HepG2 (cell line): ENCODE results near the gene SPRR3. TPM values are rescaled to one million over a fixed set of nuclear protein-coding genes. Genes with fewer than 3 reads are reported as not detected.

Experiments
- ATAC-seq: fragments of 200-7000 bp; cut with Tn5 transposase; 3 replicates; pipeline ENCODE4 v1.9.1; 2020; ENCODE audit warnings: mild to moderate bottlenecking, moderate library complexity
- BruUV-seq: library from RNA; stranded (reverse); fragments of 400-500 nt; replicated peaks from 2 replicates; lab custom pipeline; 2021; lab: Mats Ljungman, UMichigan
- CTCF ChIA-PET: fragments of 300-600 bp; formaldehyde crosslinking; extraction: SDS; loops from one replicate; lab custom pipeline; 2021; ENCODE audit warnings: low total read pairs, inconsistent platforms, low intra/inter-chr PET ratio; lab: Yijun Ruan, JAX
- POLR2A ChIA-PET: fragments of 350-600 bp; sonication (Branson Sonifier 250); formaldehyde crosslinking; loops from one replicate; lab custom pipeline; 2020; ENCODE audit warnings: antibody characterized with exemption, inconsistent platforms; lab: Yijun Ruan, JAX
- DNase-seq: peaks from one replicate; pipeline ENCODE4 v3.0.0-alpha.2; 2015; ENCODE audit warnings: low spot score
- FAIRE-seq: peaks from 3 replicates; lab custom pipeline; 2011; peaks lifted over from hg19 to GRCh38; lab: Jason Lieb, UNC
- H2AFZ ChIP-seq: one replicate; pipeline ENCODE4 v1.6.1; 2011; ENCODE audit warnings: low read length, inconsistent platforms
- H3K27ac ChIP-seq: fragments of 300-600 bp; 3 replicates; pipeline ENCODE4 v1.8.0; 2011; ENCODE audit warnings: mixed run types, mild to moderate bottlenecking, mixed read lengths, low read length, inconsistent platforms; ENCODE audit not compliant: insufficient read depth; ENCODE audit errors: extremely low read length
- H3K27me3 ChIP-seq, 2 experiments: fragments of 200-600 bp in 1 of 2; 2 replicates in 1 of 2; 3 replicates in 1 of 2; pipeline versions ENCODE4 v1.6.0 to v1.8.0; 2011; ENCODE audit warnings: low read length in 2 of 2, mild to moderate bottlenecking in 2 of 2, moderate library complexity in 2 of 2, inconsistent platforms in 1 of 2; ENCODE audit not compliant: insufficient read depth in 2 of 2, control insufficient read depth in 1 of 2
- H3K36me3 ChIP-seq, 2 experiments: fragments of 200-600 bp in 1 of 2; replicated peaks in 1 of 2; 2 replicates in 1 of 2; 3 replicates in 1 of 2; pipeline versions ENCODE4 v1.5.1 to v1.8.0; 2011; ENCODE audit warnings: low read length in 2 of 2, inconsistent platforms in 1 of 2; ENCODE audit not compliant: insufficient read depth in 2 of 2, control insufficient read depth in 1 of 2
- H3K4me1 ChIP-seq: 2 replicates; pipeline ENCODE4 v1.5.1; 2012; ENCODE audit warnings: low read length, inconsistent platforms; ENCODE audit not compliant: insufficient read depth
- H3K4me2 ChIP-seq: 2 replicates; pipeline ENCODE4 v1.6.0; 2011; ENCODE audit warnings: low read depth, low read length, inconsistent platforms
- H3K4me3 ChIP-seq, 3 experiments: fragments of 200-600 bp in 1 of 3; sonication (generic), shearing (Covaris generic) in 1 of 3; replicated peaks in 1 of 3; 2 replicates each; pipeline ENCODE4 v1.5.1; 2011 to 2016; ENCODE audit warnings: low read length in 3 of 3, inconsistent platforms in 2 of 3, low read depth in 2 of 3, mild to moderate bottlenecking in 2 of 3, control low read depth in 1 of 3, mixed read lengths in 1 of 3; ENCODE audit not compliant: insufficient read depth in 1 of 3
- H3K79me2 ChIP-seq: one replicate; pipeline ENCODE4 v1.6.1; 2011; ENCODE audit warnings: low read length, inconsistent platforms; ENCODE audit not compliant: insufficient read depth
- H3K9ac ChIP-seq: 2 replicates; pipeline ENCODE4 v1.6.0; 2011; ENCODE audit warnings: mild to moderate bottlenecking, low read depth, low read length, inconsistent platforms; ENCODE audit not compliant: insufficient read depth
- H3K9me3 ChIP-seq: 2 replicates; pipeline ENCODE4 v1.5.1; 2012; ENCODE audit warnings: mild to moderate bottlenecking, low read length
- H4K20me1 ChIP-seq: 2 replicates; pipeline ENCODE4 v1.6.0; 2011; ENCODE audit warnings: inconsistent platforms, mild to moderate bottlenecking, low read length, moderate library complexity; ENCODE audit not compliant: insufficient read depth
- FOSL2 ChIP-seq: sonication (generic); formaldehyde crosslinking; IDR thresholded peaks from 2 replicates; pipeline ENCODE4 v1.4.0; 2020; ENCODE audit warnings: missing genetic modification reagents
- HNRNPL ChIP-seq: fragments of 200-400 bp; formaldehyde crosslinking; IDR thresholded peaks from 2 replicates; pipeline ENCODE4 v1.6.1; 2017; ENCODE audit warnings: mild to moderate bottlenecking, low read depth, low read length
- NCOR1 ChIP-seq: fragments of 200-600 bp; sonication (generic); IDR thresholded peaks from 2 replicates; pipeline ENCODE4 v1.7.0; 2017; ENCODE audit warnings: antibody characterized with exemption, low read length, borderline replicate concordance
- SOX13 ChIP-seq, 3 experiments: fragments of 450-650 bp in 1 of 3; sonication (generic) in 1 of 3; formaldehyde crosslinking in 1 of 3; IDR thresholded peaks in 2 of 3; conservative IDR thresholded peaks in 1 of 3; 2 replicates each; pipeline versions ENCODE4 v1.5.0 to v1.6.1; 2016 to 2020; ENCODE audit warnings: antibody characterized with exemption in 1 of 3, mild to moderate bottlenecking in 1 of 3, missing compliant biosample characterization in 1 of 3, missing genetic modification reagents in 1 of 3, moderate library complexity in 1 of 3
- SUZ12 ChIP-seq: fragments of 150-350 bp; IDR thresholded peaks from 2 replicates; pipeline ENCODE4 v1.6.1; 2014; ENCODE audit warnings: low read depth, low read length
- TBP ChIP-seq: sonication (generic); formaldehyde crosslinking; IDR thresholded peaks from 2 replicates; pipeline ENCODE4 v1.5.0; 2020; ENCODE audit warnings: missing genetic modification reagents
- WIZ ChIP-seq: sonication (generic); formaldehyde crosslinking; IDR thresholded peaks from 2 replicates; pipeline ENCODE4 v1.5.1; 2020; ENCODE audit warnings: mild to moderate bottlenecking, missing genetic modification reagents
- ZBTB7B ChIP-seq: sonication (generic); formaldehyde crosslinking; IDR thresholded peaks from 2 replicates; pipeline ENCODE4 v1.4.0; 2020; ENCODE audit warnings: missing genetic modification reagents
- ZFP36 ChIP-seq: fragments of 150-350 bp; IDR thresholded peaks from 2 replicates; pipeline ENCODE4 v1.6.1; 2018; ENCODE audit warnings: borderline replicate concordance, low read length, low read depth; ENCODE audit not compliant: partially characterized antibody
- ZFP36L1 ChIP-seq: sonication (generic); formaldehyde crosslinking; IDR thresholded peaks from 2 replicates; pipeline ENCODE4 v1.8.0; 2022; ENCODE audit warnings: mild to moderate bottlenecking, missing genetic modification reagents, moderate library complexity
- ZKSCAN8 ChIP-seq: IDR thresholded peaks from 2 replicates; pipeline ENCODE4 v1.6.1; 2016; ENCODE audit warnings: borderline replicate concordance, missing genetic modification reagents, missing compliant biosample characterization
- ZNF550 ChIP-seq: sonication (generic); formaldehyde crosslinking; IDR thresholded peaks from 2 replicates; pipeline ENCODE4 v1.4.0; 2020; ENCODE audit warnings: mild to moderate bottlenecking, missing genetic modification reagents, borderline replicate concordance
- ZNF552 ChIP-seq: sonication (generic); formaldehyde crosslinking; IDR thresholded peaks from 2 replicates; pipeline ENCODE4 v1.9.0; 2022; ENCODE audit warnings: missing genetic modification reagents, mild to moderate bottlenecking, borderline replicate concordance
- ZNF605 ChIP-seq: sonication (generic); formaldehyde crosslinking; IDR thresholded peaks from 2 replicates; pipeline ENCODE4 v1.8.0; 2022; ENCODE audit warnings: mild to moderate bottlenecking, missing genetic modification reagents
- ZNF720 ChIP-seq: sonication (generic); formaldehyde crosslinking; IDR thresholded peaks from 2 replicates; pipeline ENCODE4 v1.4.0; 2020; ENCODE audit warnings: missing genetic modification reagents
- ZNF878 ChIP-seq: sonication (generic); formaldehyde crosslinking; IDR thresholded peaks from 2 replicates; pipeline ENCODE4 v1.8.1; 2023; ENCODE audit warnings: mild to moderate bottlenecking, missing genetic modification reagents, moderate library complexity
- WGBS: methylation state at CpG from one replicate; pipeline ENCODE4 v1.1.6; 2017; ENCODE audit warnings: low lambda C conversion rate; 5-methylcytosine and 5-hydroxymethylcytosine counted together
- in situ Hi-C: cut with HindIII; loops from 2 replicates; pipeline ENCODE4 v1.10.0; 2017; ENCODE audit warnings: low pct_unique_long_range_greater_than_20kb; ENCODE audit not compliant: extremely low pct_ligation_motif_present
- intact Hi-C: fragments of 100-400 bp; cut with micrococcal nuclease; formaldehyde crosslinking; loops from one replicate; pipeline ENCODE4 v1.10.0; 2022; ENCODE audit not compliant: unreplicated experiment
- polyA plus RNA-seq, 8 experiments: library from polyadenylated mRNA; depleted of rRNA in 3 of 8; stranded (reverse) in 7 of 8; unstranded in 1 of 8; fragments of >200 nt; fragmentation: Illumina TruSeq in 4 of 8; extraction: Trizol in 4 of 8; gene quantifications; 2 replicates each; pipeline versions ENCODE4 v1.2.1 to v1.2.3, GENCODE V29; 2011 to 2016; ENCODE audit warnings: low read depth in 4 of 8, missing spikeins in 1 of 8, mixed read lengths in 1 of 8; ENCODE audit not compliant: insufficient read depth in 1 of 8
- total RNA-seq, 5 experiments: library from RNA; depleted of rRNA; stranded (reverse); fragments of >200 nt; fragmentation: Illumina TruSeq; extraction: Trizol; gene quantifications; 2 replicates each; pipeline ENCODE4 v1.2.3, GENCODE V29; 2016; ENCODE audit warnings: low read depth in 1 of 5
- TF ChIP-seq, protein P1 (sequence below): sonication (generic); formaldehyde crosslinking; IDR thresholded peaks from 2 replicates; pipeline ENCODE4 v1.5.0; 2020; ENCODE audit warnings: mild to moderate bottlenecking, missing genetic modification reagents, moderate library complexity
- TF ChIP-seq, protein P2 (sequence below): IDR thresholded peaks from 2 replicates; pipeline ENCODE4 v1.6.1; 2016; ENCODE audit warnings: mild to moderate bottlenecking, missing biosample characterization, missing genetic modification reagents

The SPRR3 gene
- total and polyA plus RNA-seq, 2 of the 13 experiments (the other 11 are each of a cell fraction or from before 2014, with no cell fraction given), result not detected

DNA sequence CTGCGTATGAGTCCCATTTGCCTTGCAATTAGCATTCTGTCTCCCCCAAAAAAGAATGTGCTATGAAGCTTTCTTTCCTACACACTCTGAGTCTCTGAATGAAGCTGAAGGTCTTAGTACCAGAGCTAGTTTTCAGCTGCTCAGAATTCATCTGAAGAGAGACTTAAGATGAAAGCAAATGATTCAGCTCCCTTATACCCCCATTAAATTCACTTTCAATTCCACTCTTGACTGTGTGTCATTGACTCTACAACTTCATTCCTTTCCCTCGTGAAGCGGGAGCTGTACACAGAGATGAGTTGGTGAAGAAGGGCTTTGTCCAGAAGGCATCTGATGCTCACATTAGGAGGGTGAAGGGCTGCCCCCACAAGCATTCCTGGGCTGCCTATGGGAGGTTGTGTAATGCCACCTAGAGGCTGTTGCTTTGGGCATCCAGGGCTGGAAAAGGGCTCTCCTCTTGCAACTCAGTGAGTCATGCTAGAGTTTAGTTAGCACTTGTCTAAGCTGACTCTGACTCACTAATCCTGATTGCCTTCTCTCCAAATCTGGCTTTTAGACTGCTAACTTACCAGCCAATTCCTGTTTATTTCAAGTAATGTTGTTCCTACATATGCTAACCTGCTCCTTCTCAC, 31.2 kb downstream of the SPRR3 start:
- Histone ChIP-seq H2AFZ (no peak overlapping the region), H3K4me2 (no peak overlapping the region), H3K36me3 (no peaks in the 10 kb centered on the region), H3K4me1 (no peaks in the 10 kb centered on the region), H3K27ac (no peak overlapping the region), H3K4me3 (no peak overlapping the region), H3K9ac (no peak overlapping the region), H3K79me2 (no peaks in the 10 kb centered on the region), H3K27me3 (no peaks in the 10 kb centered on the region), H4K20me1 (no peaks in the 10 kb centered on the region), H3K9me3 (no peaks in the 10 kb centered on the region)
- POLR2A ChIA-PET, result no interaction called here
- WGBS, result 11% methylated on average over 3 of the region's 3 CpGs
- ATAC-seq (peak; percentile 75), FAIRE-seq (no peak), DNase-seq (peak; percentile 33)
- TF ChIP-seq FOSL2 (peak; percentile 35; the same call in 1 of the 2 replicates), SOX13 (IDR thresholded peaks at IDR 0.05) (no peak), SOX13 (CRISPR knock-in tag; conservative IDR thresholded peaks at IDR 0.05 in 1 of 2, IDR thresholded peaks at IDR 0.05 in 1 of 2) (no peak)
- TF ChIP-seq, protein P1, sequence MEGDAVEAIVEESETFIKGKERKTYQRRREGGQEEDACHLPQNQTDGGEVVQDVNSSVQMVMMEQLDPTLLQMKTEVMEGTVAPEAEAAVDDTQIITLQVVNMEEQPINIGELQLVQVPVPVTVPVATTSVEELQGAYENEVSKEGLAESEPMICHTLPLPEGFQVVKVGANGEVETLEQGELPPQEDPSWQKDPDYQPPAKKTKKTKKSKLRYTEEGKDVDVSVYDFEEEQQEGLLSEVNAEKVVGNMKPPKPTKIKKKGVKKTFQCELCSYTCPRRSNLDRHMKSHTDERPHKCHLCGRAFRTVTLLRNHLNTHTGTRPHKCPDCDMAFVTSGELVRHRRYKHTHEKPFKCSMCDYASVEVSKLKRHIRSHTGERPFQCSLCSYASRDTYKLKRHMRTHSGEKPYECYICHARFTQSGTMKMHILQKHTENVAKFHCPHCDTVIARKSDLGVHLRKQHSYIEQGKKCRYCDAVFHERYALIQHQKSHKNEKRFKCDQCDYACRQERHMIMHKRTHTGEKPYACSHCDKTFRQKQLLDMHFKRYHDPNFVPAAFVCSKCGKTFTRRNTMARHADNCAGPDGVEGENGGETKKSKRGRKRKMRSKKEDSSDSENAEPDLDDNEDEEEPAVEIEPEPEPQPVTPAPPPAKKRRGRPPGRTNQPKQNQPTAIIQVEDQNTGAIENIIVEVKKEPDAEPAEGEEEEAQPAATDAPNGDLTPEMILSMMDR (CRISPR knock-in tag), result peak; percentile 53
- intact Hi-C loops (no loop called here), in situ Hi-C loops (no loop called here)
- BruUV-seq, result no TSS peak
- CTCF ChIA-PET, result no interaction called here

DNA sequence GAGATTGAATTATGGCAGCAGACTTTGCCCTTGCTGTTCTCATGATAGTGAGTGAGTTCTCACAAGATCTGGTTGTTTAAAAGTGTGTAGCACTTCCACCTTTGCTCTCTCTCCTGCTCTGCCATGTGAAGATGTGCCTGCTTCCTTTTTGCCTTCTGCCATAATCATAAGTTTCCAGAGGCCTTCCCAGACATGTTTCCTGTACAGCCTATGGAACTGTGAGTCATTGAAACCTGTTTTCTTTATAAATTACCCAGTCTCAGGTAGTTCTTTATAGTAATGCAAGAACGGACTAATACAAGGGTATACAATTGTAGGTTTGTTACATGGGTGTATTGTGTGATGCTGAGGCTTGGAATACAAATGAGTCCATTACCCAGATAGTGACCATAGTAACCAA, 33.7 kb downstream of the SPRR3 start:
- H3K9me3 ChIP-seq, result no peaks in the 10 kb centered on the region
- ATAC-seq (no peak), DNase-seq (no peak), FAIRE-seq (no peak)
- no peak overlapping the region for H3K4me3 ChIP-seq
- H3K36me3 ChIP-seq, result no peaks in the 10 kb centered on the region
- no peak overlapping the region for H3K4me2 ChIP-seq
- in situ Hi-C loops (no loop called here), intact Hi-C loops (no loop called here)
- ChIA-PET CTCF (no interaction called here), POLR2A (no interaction called here)
- H3K79me2 ChIP-seq, result no peaks in the 10 kb centered on the region
- H3K9ac ChIP-seq, result no peak overlapping the region
- BruUV-seq, result no TSS peak
- no peaks in the 10 kb centered on the region for H3K4me1 ChIP-seq
- no peaks in the 10 kb centered on the region for H3K27me3 ChIP-seq
- no peak overlapping the region for H2AFZ ChIP-seq
- WGBS, result 0% methylated on average over 1 of the region's 1 CpG
- no peaks in the 10 kb centered on the region for H4K20me1 ChIP-seq
- no peak overlapping the region for H3K27ac ChIP-seq
- no peak for TF ChIP-seq ZFP36
- no peak for TF ChIP-seq HNRNPL
- TF ChIP-seq WIZ (CRISPR knock-in tag), result no peak
- TF ChIP-seq ZKSCAN8 (CRISPR knock-in tag), result no peak
- no peak for TF ChIP-seq ZFP36L1
- TF ChIP-seq ZNF552 (CRISPR knock-in tag), result no peak
- no peak for TF ChIP-seq TBP
- no peak for TF ChIP-seq ZNF878
- TF ChIP-seq ZNF720, result no peak
- TF ChIP-seq ZNF550, result no peak
- no peak for TF ChIP-seq NCOR1
- TF ChIP-seq ZBTB7B (CRISPR knock-in tag), result no peak
- TF ChIP-seq ZNF605 (CRISPR knock-in tag), result no peak
- no peak for TF ChIP-seq SUZ12
- TF ChIP-seq, protein P2, sequence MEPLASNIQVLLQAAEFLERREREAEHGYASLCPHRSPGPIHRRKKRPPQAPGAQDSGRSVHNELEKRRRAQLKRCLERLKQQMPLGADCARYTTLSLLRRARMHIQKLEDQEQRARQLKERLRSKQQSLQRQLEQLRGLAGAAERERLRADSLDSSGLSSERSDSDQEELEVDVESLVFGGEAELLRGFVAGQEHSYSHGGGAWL (CRISPR knock-in tag), result no peak
